Measurements from ENCODE around the gene PCBD1.

GRCh38 chr10:70917226-70917625 is 28.9 kb upstream of the PCBD1 start:
- no peak for TF ChIP-seq CTCF (IDR thresholded peaks at IDR 0.05)
- TF ChIP-seq ZFX (IDR thresholded peaks at IDR 0.05; ENCODE audit: borderline replicate concordance), result no peak

Measured in 22Rv1 (cell line).